Peyer's patch (tissue), 4 donors: ENCODE data around the gene TWSG1.

Source experiments
- CTCF ChIP-seq, 6 experiments: fragments of 450-650 bp in 4 of 6; fragments of 200-600 bp in 2 of 6; sonication (generic) in 1 of 6; IDR thresholded peaks; one replicate each; pipeline ENCODE4 v1.5.1; 2017 to 2019; ENCODE audit warnings: antibody characterized with exemption in 6 of 6, mild to moderate bottlenecking in 3 of 6, moderate library complexity in 1 of 6
- POLR2A ChIP-seq, 2 donors: fragments of 450-650 bp; IDR thresholded peaks; one replicate each; pipeline ENCODE4 v1.5.1; 2017; ENCODE audit warnings: antibody characterized with exemption in 2 of 2, mild to moderate bottlenecking in 2 of 2, moderate library complexity in 2 of 2

DNA sequence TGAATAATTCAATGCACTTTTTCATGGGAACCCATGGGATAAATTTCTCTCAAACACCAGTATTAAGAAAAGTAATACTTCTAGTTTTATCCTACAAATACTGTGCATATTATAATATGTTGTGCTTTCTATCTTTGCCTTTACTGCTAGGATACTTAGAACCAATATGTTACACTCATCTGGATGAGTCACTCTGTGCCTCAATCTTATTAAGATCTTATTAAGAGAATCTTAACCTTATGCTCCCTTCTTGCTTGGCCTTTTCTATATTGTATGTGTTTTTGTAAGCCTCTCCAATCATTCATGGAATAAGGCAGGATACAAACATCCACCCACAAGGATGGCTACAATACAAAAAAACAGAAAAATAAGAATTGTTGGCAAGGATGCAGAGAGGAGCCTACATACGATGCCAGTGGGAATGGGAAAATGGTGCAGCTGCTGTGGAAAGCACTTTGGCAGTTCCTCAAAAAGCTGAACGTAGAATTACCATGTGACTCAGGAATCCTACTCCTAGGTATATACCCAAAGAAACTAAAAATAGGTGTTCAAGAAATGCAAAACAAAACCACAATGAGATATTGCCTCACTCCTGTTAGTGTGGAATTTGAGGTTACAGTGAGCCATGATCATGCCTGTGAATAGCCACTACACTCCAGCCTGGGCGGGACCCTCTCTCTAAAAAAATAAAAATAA, 10.7 kb upstream of the TWSG1 start:
- TF ChIP-seq POLR2A (IDR thresholded peaks at IDR 0.05): no peak
- TF ChIP-seq CTCF (IDR thresholded peaks at IDR 0.05): no peak
